ENCODE measurements around the gene FOXK1. TPM values are rescaled to one million over a fixed set of nuclear protein-coding genes. Genes with fewer than 3 reads are reported as not detected.

FOXK1 gene
- total RNA-seq, 6 donors from 2014 or later = 25.1 to 40.7 (median 34.1) TPM

- WGBS, 2 donors = 70 to 74% methylated on average over 5 of the region's 5 CpGs
- ATAC-seq (ENCODE audit: low FRiP score in 2 of 2) (no peak), DNase-seq (no peak)
- H3K27me3 ChIP-seq = no peaks in the 10 kb centered on the region
- H3K4me1 ChIP-seq = peaks cover 0 to 4% (median 0%) of the 10 kb centered on the region in 4 donors
- peak overlapping the region in 1 of 4 donors; percentile 42 for H3K27ac ChIP-seq
- H3K4me3 ChIP-seq = no peak overlapping the region
- TF ChIP-seq CTCF (IDR thresholded peaks at IDR 0.05) (no peak), POLR2A (IDR thresholded peaks at IDR 0.05) (no peak), POLR2AphosphoS5 (IDR thresholded peaks at IDR 0.05) (no peak), EP300 (IDR thresholded peaks at IDR 0.05) (no peak)
- H3K36me3 ChIP-seq = peaks cover 0 to 1% (median 0%) of the 10 kb centered on the region in 4 donors
- H3K9me3 ChIP-seq = no peaks in the 10 kb centered on the region
Observed at GRCh38 chr7:4808026-4808425, 125.9 kb downstream of the FOXK1 start.

DNA sequence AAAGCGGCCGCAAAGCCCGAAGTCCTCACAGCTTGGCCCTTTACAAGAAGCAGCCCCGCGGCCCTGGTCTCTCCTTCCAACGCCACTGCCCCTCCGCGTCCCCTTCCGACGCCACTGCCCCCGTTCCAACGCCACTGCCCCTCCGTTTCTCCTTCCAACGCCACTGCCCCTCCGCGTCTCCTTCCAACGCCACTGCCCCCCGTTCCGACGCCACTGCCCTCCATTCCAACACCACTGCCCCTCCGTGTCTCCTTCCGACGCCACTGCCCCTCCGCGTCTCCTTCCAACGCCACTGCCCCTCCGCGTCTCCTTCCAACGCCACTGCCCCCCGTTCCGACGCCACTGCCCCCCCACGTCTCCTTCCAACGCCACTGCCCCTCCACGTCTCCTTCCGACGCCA, 126.5 kb downstream of the FOXK1 start:
- DNase-seq (peak in 1 of 2 donors; percentile 52), ATAC-seq (ENCODE audit: low FRiP score in 2 of 2) (no peak)
- Histone ChIP-seq H3K27ac (peak overlapping the region in 1 of 4 donors; percentile 42), H3K4me1 (peaks cover 0 to 4% (median 0%) of the 10 kb centered on the region in 4 donors), H3K27me3 (no peaks in the 10 kb centered on the region), H3K9me3 (no peaks in the 10 kb centered on the region), H3K36me3 (peaks cover 0 to 3% (median 0%) of the 10 kb centered on the region in 4 donors), H3K4me3 (no peak overlapping the region)
- 88 to 94% methylated on average over 32 to 37 of the region's 37 CpGs for WGBS, 2 donors
- TF ChIP-seq POLR2AphosphoS5 (IDR thresholded peaks at IDR 0.05) (no peak), EP300 (IDR thresholded peaks at IDR 0.05) (no peak), CTCF (IDR thresholded peaks at IDR 0.05) (no peak), POLR2A (IDR thresholded peaks at IDR 0.05) (no peak)

- H3K9me3 ChIP-seq = no peaks in the 10 kb centered on the region
- H3K27ac ChIP-seq = peak overlapping the region in 1 of 4 donors; percentile 49
- DNase-seq = peak in 1 of 2 donors; percentile 80
- peaks cover 0 to 3% (median 0%) of the 10 kb centered on the region in 4 donors for H3K36me3 ChIP-seq
- peaks cover 0 to 4% (median 0%) of the 10 kb centered on the region in 4 donors for H3K4me1 ChIP-seq
- ATAC-seq (ENCODE audit: low FRiP score in 2 of 2) = no peak
- H3K27me3 ChIP-seq = no peaks in the 10 kb centered on the region
- TF ChIP-seq POLR2AphosphoS5 (IDR thresholded peaks at IDR 0.05) = no peak
- TF ChIP-seq CTCF (IDR thresholded peaks at IDR 0.05) = no peak
- no peak for TF ChIP-seq POLR2A (IDR thresholded peaks at IDR 0.05)
- no peak for TF ChIP-seq EP300 (IDR thresholded peaks at IDR 0.05)
- 59 to 80% methylated on average over 14 to 25 of the region's 38 CpGs for WGBS, 2 donors
- H3K4me3 ChIP-seq = peak overlapping the region in 2 of 4 donors; percentile 23 to 32
Observed at GRCh38 chr7:4809091-4809591, 127.0 kb downstream of the FOXK1 start.

DNA sequence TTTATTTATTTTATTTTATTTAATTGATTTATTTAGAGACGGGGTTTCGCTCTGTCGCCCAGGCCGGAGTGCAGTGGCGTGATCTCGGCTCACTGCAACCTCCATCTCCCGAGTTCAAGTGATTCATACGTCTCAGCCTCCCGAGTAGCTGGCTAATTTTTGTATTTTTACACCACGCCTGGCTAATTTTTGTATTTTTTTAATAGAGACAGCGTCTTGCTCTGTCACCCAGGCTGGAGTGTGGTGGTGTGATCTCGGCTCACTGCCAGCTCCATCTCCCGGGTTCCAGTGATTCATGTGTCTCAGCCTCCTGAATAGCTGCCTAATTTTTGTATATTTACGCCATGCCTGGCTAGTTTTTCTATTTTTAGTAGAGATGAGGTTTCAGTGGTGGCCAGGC, 127.6 kb downstream of the FOXK1 start:
- no peaks in the 10 kb centered on the region for H3K9me3 ChIP-seq
- TF ChIP-seq CTCF (IDR thresholded peaks at IDR 0.05) (no peak), EP300 (IDR thresholded peaks at IDR 0.05) (no peak), POLR2AphosphoS5 (IDR thresholded peaks at IDR 0.05) (no peak), POLR2A (IDR thresholded peaks at IDR 0.05) (no peak)
- DNase-seq (no peak), ATAC-seq (ENCODE audit: low FRiP score in 2 of 2) (no peak)
- peak overlapping the region in 2 of 4 donors; percentile 23 to 32 for H3K4me3 ChIP-seq
- no peaks in the 10 kb centered on the region for H3K27me3 ChIP-seq
- peaks cover 0 to 4% (median 0%) of the 10 kb centered on the region in 4 donors for H3K4me1 ChIP-seq
- no peak overlapping the region for H3K27ac ChIP-seq
- H3K36me3 ChIP-seq = peaks cover 0 to 6% (median 0%) of the 10 kb centered on the region in 4 donors
- WGBS, 2 donors = 73 to 83% methylated on average over 14 of the region's 14 CpGs

DNA sequence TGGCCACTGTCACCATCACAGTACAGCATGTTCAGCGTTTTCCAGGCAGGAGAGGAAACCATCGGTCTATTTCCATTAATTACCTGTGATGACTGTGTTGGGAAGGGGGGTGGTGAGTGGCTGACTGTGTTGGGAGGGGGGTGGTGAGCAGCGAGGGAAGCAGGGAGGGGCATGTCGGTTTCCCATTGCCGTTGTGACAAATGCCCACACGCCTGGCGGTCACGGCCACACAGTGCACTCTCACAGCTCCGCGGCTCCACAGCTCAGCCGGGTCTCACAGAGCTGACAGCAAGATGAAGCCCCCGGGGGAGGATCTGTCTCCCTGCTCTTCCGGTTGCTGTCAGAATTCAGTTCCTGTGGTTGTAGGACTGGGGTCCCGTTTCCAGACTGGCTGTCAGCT, 132.3 kb downstream of the FOXK1 start:
- DNase-seq (peak in 1 of 2 donors; percentile 41), ATAC-seq (ENCODE audit: low FRiP score in 2 of 2) (no peak)
- no peaks in the 10 kb centered on the region for H3K27me3 ChIP-seq
- peaks cover 0 to 7% (median 3%) of the 10 kb centered on the region in 4 donors for H3K36me3 ChIP-seq
- H3K9me3 ChIP-seq = no peaks in the 10 kb centered on the region
- peaks cover 0 to 4% (median 0%) of the 10 kb centered on the region in 4 donors for H3K4me1 ChIP-seq
- no peak overlapping the region for H3K4me3 ChIP-seq
- WGBS, 2 donors = 69 to 70% methylated on average over 14 of the region's 14 CpGs
- TF ChIP-seq POLR2A (IDR thresholded peaks at IDR 0.05) = no peak
- TF ChIP-seq CTCF (IDR thresholded peaks at IDR 0.05) = no peak
- no peak for TF ChIP-seq POLR2AphosphoS5 (IDR thresholded peaks at IDR 0.05)
- TF ChIP-seq EP300 (IDR thresholded peaks at IDR 0.05) = no peak
- H3K27ac ChIP-seq = no peak overlapping the region

Measured in upper lobe of left lung (tissue), 6 donors.